Left forelimb (tissue), 1 donor: ENCODE data around the gene WDR27.
"Not testable (repeated sequence)": the region's sequence is repeated elsewhere in the genome, so short reads cannot be mapped to it uniquely, and the experiment has no call there.

Source experiments
- DNase-seq: peaks from one replicate; pipeline ENCODE4 v3.0.0-alpha.2; 2018; ENCODE audit warnings: low spot score

WDR27 gene

DNA sequence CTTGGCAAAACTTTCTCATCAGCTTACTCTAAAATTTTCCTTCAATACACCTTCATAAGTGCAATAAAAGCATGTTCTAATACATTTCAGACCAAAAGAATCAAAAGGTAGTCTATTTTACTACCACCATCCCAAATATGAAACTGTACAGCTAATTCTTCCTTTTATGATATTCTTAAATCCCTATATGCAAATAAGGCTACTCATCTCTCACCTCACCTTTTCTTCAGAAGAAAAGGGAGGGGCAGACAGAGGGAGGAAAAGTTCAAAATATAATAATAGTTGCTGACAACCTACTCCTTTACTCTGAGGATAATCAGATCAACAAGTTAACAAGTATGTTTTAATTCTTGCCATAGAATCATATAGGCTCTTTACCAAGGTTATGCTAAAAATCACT, 7.5 kb upstream of the WDR27 start:
- DNase-seq, result no peak

DNA sequence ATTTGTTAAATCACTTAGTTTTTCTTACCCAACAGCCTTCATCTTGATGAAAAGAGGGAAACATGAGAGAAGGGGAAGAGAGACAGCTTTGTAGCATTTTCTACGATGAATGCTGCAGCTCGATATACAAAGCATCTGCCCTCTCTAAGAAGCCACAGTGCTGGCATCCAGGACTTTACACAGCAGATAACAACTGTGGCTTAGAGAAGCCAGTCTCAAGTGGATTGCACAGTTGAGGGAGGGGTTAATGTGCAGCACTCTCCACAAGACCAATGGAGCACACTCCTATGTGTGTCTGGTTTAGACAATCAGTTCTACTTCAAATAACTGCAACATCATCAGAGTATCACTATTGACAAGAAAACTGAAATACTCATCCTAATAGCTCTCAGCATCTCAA, 5.9 kb upstream of the WDR27 start:
- DNase-seq, result no peak

DNA sequence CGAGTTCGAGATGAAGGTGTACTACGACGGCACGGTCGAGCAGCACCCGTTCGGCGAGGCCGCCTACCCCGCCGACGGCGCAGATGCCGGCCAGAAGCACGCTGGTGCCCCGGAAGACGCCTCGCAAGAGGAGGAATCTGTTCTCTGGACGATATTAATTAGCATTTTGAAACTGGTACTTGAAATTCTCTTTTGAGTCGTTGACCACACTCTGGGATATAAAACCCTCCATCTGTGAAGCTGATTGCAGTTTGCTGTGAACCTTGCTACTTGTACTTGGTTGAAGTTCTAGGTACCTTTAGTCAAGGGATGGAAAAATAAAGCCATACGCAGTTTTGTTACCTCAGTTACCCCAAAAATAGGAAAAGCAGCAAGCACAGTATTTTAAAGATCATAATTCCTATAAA, 1.0 kb upstream of the WDR27 start:
- no peak for DNase-seq

DNA sequence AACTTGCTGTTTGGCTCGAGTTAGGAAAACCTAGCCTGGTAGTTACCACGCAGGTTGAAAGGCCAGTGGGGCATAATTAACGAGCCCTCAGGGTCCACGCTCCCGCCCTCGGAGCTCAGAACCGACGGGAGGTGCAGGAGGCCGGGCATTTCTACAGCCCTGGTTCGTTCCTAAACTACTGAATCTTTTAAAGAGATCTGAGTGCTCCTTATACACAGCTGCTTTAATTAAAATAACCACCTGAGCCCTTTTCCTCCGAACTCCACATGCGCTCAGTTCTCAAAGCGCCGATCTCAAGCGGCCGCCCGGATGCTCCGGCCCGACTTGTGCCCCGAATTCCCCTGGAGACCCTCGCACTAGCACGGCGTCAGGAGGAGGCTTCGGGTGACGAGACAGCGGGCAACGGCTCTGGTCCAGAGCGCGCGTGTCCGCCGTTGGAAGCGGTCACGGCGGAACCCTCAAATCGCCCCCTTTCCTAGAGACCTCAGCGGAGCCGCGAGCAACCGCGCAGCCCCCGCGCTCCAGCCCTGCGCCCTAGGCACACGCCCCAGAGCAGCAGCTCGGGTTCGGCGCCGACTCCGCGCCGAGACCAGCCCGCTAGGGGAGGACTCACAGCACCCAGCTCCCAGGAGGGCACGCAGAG, 397 bp downstream of the WDR27 start:
- no peak for DNase-seq

DNA sequence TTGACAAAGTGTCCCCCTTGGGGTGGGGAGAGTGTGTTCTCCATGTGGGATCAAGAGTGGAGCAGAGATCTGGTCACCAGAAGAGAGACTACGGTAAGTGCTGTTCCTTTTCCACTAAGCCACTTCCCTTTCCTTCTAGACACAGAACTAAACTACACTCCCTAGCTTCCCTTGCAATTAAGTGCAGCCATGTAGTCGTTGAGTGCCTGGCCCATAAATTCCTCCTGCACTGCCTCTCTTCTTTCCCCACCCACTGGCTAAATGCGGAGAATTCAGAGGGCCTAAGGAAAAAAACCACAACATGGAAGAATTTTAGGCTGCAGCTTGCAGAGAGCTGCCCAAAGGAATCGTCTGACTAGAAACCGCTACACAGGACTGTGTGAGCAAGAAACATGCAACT, 1.5 kb downstream of the WDR27 start:
- no peak for DNase-seq

DNA sequence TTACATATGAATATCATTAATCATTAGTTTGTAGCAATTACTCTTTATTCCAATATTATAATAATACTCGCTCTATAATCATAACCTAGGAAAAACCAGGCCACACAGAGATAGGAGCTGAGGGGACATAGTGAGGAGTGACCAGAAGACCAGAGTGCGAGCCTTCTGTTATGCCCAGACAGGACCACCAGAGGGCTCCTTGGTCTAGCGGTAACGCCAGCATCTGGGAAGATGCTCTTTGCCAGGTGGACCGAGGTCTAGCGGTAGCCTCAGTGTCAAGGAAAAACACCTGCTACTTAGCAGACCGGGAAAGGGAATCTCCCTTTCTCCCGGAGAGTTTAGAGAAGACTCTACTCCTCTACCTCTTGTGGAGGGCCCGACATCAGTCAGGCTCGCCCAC, 4.7 kb downstream of the WDR27 start:
- DNase-seq, result not testable (repeated sequence)

DNA sequence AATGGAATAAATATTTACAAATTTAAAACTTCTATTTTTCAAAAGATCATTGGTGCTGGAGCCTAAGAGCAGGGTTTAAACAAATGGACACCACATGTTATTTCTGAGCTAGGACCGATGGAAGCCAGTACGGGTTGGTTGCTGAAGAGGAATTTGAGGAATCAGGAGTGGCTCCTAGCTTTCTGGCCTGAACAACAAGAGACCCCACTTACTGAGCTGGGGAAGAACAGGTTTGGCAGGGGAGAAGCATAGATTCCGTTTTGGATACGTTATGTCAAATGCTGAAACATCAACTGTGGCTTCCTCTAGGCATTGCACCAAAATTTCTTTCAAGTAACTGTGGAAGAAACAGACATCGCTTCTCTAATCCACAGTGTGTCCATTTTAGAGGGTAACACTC, 6.7 kb downstream of the WDR27 start:
- no peak for DNase-seq

DNA sequence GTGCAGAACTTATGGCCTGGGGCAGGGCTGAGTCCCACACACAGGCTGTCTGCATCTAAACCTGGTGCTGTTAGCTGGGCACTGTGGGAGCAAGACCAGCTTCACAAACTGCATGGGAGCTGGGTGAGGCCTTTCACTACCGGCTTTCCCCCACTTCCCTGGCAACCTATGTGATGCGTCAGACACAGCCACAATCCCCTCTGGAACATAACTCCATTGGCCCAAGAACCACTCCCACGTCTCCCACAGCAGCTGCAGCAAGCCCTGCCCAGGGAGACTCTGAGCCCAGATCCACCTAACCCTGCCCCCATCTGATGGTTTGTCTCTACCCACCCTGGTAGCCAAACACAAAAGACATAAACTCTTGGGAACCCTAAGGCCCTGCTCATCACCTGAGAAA, 9.3 kb downstream of the WDR27 start:
- DNase-seq, result no peak

DNA sequence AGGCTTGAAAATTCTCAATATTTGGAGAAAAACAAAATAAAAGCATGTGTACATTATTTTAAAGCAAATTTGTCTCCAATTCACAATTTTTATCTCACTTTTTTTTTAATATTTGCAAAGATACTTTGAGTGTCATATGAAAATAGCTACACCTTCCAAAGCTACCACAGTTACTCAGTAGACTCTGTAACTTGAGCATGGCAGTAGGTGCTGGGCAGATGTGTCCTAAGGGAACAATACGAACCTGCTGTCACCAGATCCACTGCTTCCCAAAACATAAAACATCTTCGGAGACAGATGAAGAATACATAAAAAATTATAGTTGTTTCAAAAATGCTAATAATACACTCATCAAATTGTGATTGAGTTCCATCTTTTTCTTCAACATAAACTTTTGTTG, 10.6 kb downstream of the WDR27 start:
- no peak for DNase-seq

DNA sequence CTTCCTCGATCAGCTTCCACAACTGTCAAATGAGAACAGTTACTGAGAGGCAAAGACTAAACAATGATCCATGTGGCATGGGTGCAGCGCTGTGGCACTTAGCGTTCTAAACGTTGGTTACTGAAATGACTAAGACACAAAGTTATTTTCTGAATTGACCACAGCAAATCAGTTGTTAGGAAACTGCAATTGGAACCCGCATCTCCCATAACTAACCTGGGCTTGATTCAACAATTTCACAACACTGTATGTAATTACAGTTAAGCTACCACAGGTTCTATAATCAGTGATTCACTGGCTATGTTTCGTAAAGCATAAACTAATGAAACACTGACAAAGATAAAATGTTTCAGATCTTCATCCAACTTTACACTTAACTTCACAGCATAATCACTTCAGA, 12.5 kb downstream of the WDR27 start:
- no peak for DNase-seq

DNA sequence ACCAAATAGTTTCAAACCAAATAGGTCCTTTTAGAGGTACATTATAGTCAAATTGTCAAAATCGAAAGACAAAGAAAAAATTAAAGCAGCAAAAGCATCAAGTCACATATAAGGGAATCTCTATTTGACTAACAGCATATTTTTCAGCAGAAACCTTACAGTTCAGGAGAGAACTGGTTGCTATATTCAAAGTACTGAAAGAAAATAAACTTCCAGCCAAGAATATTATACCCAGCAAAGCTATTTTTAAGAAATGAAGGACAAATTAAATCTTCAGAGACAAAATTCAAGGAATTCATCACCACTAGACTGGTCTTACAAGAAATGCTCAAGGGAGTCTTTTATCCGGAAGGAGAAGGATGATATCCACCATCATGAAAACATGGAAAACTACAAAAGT, 16.0 kb downstream of the WDR27 start:
- no peak for DNase-seq

DNA sequence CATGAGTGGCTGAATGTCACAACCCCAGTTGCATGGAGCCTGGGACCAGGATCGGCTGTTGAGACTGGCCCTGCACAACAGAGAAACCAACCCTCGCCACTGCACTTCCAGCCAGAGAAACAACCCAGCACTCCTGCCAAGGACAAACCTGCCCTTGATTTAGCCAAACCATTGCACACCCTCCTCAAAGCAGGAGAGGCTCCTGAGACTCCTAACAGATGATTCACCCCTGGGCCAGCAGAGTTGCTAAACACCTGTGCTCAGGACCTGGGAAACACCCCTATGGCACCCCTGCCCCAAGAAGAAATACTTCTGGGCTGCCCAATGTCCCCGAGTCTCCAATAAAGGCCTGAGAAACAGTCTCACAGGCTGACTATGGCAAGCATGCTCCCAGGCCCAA, 17.8 kb downstream of the WDR27 start:
- no peak for DNase-seq

DNA sequence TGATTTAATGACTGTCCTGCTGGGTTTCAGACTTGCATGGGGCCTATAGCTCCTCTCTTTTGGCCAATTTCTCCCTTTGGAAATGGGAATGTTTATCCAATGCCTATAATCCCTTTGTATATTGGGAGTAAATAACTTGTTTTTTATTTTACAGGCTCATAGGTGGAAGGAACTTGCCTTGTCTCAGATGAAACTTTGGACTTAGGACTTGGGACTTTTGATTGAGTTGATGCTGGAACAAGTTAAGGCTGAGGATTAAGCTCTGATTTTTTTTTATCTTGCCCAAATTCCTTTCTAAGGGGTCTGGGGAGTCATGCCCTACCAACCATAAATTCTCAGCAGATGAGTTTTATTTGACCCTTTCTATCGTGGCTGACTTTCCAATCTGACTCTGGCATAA, 23.5 kb downstream of the WDR27 start:
- no peak for DNase-seq

DNA sequence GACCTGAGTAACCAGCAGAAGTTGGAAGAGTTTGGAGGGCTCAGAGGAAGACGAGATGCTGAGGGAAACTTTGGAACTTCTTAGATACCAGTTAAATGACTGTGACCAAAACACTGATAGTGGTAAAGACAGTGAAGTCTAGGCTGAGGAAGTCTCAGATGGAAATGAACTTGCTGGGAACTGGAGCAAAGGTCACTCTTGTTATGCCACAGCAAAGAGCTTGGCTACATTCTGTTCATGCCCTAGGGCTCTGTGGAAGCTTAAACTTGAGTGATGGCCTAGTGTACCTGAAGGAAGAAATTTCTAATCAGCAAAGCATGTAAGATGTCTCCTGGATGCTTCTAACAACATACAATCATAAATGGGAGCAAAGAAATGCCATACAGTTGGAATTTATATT, 24.7 kb downstream of the WDR27 start:
- no peak for DNase-seq

DNA sequence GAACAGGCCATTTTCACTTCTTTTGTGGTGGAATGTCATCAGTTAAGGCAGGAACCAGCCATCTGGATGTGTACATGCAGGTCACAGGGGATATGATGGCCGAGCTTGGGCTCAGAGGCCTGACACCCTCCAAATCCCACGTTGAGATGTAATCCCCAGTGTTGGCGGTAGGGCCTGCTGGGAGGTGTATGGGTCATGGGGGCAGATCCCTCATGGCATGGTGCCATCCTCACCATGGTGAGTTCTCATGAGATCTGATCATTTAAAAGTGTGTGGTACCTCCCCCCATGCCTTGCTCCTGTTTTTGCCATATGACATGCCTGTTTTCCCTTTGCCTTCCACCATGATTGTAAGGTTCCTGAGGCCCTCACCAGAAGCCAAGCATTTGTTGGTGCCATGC, 26.8 kb downstream of the WDR27 start:
- no peak for DNase-seq

DNA sequence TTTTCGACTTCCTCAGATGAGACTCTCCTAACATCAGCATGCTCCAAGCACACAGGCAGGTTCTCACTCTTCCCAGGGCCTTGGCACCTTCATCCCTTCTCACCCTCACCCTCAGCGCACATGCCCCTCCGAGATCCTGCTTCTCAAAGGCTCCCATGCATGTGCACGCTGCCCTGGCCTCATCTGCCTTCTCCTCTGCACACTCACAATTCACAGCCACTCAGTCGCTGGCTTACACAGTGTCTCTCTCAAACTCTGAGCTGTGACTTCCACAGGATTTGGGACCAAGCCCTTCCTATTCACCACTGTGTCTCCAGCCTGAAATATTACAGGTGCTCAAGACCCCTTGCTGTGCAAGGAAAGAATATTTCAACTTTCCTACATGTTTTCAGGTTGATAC, 30.3 kb downstream of the WDR27 start:
- no peak for DNase-seq

DNA sequence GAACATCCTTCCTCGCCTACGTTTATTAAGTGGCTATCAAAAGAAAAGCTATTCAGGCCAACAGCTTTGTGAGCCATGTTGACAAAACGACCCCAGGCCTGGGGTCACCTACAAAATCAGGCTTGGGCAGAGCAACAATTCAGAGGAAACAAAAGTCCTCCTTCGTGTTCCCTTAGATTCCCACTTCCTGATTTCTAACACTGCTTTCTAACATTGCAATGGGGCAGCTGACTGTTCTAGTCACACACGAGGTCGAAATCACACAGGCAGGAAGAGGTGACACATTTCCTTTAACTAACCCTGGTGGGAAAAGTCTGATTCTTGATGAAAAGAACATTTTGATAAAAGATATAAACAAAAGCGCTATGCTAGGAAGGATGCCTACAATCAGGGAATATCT, 31.9 kb downstream of the WDR27 start:
- DNase-seq, result no peak

DNA sequence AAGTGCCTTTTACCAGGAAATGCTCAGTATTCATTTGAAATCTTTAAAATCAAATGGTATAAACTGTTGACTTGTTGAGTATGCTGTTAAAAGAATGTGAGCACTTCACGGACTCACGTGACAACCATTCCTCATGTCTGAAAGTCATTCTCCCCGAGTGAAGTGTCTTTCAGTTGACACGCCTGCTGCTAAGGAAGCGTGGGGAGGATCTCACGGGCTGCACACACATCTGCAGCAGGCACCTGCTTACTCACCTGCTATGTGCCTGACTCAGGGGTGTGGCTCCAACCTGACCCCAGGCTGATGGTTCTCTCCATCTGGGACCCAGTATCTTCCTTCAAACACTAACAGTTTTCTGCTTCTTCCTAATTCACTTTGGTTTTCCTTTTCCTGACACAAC, 32.7 kb downstream of the WDR27 start:
- no peak for DNase-seq

DNA sequence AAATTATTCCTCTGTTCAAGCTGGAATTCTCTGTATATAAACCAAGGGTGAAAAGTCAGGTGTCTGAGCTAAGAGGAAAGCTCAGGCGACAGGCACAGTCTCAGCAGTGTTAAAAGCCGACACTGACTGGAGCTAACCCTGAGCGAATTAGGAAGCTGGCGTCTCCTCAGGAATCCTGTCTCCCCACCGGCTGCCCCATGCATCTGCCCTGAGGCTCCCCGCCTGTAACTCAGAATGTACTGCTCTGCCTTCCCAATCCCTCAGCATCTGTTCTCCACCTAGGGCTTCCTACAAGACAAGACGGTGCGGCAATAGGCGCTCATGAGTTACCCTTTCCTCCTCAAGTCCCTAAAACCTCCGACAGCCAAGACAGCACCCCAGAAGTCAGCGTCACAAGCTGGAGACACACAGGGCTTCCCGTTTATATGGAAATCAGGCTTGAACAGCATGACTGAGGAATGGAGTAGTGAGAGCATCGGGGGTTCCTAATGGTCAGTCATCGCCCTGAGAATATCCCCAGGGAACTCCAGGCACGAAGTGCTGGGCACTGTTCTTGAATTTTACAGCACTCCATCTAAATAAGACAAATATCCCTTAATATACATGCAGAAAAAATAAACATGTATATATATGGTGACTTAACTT, 33.5 kb downstream of the WDR27 start:
- DNase-seq, result no peak

DNA sequence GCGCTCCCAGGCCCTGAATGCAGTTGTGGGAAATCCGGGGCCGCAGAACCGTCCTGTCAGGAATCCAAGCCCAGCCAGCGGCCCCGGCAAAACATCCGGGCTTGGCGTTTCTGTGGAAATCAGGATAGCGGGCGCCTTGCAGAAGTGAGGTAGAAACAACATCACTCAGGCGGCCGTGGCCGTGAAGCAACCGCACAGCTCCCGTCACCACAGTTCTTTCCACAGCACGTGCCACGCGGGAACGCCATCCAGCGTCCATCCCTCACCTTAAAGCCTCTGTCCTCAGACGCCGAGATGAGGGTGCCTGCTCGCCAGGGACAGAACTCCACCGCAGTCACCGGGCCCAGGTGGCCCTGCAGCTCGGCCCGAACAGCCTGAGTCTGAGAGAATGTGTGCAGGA, 34.1 kb downstream of the WDR27 start:
- DNase-seq, result no peak

DNA sequence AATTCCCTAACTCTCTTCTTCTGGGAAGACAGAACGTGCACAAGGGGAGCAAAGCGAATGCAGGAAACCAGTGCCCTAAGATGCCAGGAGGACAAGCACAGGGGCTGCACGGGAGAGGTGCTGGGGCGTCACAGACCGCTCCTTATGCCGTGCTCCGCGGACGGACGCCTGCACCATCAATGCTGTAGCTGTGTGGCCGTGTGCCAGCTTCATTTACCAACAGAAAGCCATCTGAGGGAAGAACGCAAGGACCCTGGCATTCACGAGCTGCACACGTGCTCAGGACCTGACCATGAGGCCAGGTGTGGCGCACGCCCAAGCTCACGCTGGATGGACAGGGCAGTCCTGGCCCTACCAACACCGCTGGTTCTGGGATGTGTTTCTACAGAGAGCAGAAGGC, 35.4 kb downstream of the WDR27 start:
- no peak for DNase-seq

DNA sequence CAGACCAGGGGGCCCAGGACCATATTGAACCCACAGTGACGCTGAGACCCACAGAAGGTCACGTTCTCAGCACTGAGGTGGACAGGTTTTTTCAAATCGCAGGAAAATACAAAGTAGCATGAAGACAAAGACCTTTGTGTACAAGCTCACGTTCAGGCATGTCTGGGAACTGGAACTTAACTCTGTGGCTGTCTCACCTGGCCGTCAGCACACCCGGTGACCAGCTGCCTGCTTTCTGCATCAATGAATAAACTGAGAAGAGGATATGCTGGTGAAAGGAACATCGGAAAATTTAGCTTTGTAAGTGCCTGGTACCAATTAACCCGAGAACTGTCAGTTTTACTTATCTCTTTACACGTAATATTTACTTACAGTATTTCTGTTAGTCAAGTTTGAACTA, 36.5 kb downstream of the WDR27 start:
- DNase-seq, result no peak

DNA sequence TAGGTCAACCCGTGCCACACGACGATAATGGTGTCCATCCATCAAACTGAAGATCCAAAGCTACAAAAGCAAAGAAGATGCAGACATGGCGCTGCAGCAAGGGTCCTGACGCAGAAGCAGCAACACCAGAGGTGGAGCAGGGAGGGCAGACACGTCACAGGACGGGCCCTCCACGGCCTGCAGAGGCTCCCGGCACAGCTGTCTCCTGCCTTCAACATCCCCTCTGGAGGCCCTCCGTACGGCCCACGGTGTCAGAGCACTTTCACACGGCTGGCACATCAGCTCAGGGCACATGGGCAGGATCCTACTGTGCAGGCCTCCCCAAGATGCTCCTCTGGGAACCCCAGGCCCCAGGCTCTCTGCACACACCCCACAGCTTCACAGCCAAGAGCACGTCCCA, 37.6 kb downstream of the WDR27 start:
- no peak for DNase-seq

DNA sequence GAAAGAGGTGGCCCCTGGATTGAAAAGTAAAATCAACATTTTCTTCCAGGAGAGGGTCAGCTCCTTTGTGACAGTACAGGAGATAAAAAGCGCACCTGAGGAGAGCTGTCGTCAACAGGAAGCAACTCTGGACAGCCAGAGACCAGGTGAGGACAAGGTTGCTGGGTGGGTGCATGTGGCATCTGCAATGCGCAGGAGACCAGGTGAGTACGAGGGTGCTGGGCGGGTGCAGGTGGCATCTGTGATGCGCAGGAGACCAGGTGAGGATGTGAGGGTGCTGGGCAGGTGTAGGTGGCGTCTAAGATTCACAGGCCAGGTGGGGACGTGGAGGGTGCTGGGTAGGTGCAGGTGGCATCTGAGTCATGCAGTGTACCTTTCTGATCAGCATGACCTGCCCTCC, 38.4 kb downstream of the WDR27 start:
- DNase-seq, result no peak

DNA sequence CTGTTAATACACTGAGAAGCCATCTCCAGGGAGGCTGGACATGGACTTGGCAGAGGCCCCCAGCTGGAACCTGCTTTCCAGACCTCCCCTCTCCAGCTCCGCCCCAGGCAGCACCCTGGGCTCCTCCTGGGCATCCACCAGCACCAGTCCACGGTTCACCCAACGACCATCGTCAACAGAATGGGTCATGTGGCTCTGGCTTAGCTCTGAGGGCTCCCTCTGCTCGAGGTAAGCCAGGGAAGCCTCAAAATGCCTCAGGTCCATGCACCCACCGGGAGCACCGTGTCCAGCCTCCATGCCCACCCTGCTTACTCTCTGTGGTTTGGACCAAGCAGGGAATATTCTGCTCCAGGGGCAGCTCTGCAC, 40.5 kb downstream of the WDR27 start:
- DNase-seq, result no peak
